ENCODE data around the gene IL4I1. TPM values are rescaled to one million over a fixed set of nuclear protein-coding genes. Genes with fewer than 3 reads are reported as not detected.

Gene IL4I1
- total RNA-seq, 1 donor: 0.81 TPM

DNA sequence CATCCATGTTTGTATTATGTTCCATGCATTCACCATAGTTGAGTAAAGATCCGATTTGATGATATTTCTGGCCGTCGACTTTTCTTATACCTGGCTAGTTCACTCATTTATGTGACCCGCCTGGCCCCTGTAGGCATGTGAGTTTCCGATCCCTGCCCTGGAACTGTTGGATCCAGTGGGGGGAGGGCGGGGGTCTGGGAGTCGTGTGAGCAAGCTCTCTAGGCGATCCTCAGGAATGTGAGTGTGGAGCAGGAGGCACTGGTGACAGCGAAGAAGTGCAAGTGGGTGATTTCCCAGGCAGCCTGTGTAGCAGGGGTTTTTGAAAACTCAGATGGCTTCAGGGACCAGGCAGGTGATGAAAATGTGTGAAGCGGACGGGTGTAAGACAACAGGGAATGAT is 56.4 kb downstream of the IL4I1 start:
- DNase-seq (ENCODE audit: low read depth in 2 of 3, low spot score in 2 of 3): no peak

- no peak for DNase-seq (ENCODE audit: low read depth in 2 of 3, low spot score in 2 of 3)
Observed at GRCh38 chr19:49839713-49840112, 57.0 kb downstream of the IL4I1 start.

Small RNAs within 50 kb of the gene (small RNA-seq; reads per million reads assigned to genes)
- gene MIR4749: 0.41 reads per million

Other genes starting within 250 kb of the IL4I1 start
- gene IRF3, start 231.0 kb downstream of the IL4I1 start, total RNA-seq: 86.7 TPM
- gene BCL2L12, start 231.0 kb downstream of the IL4I1 start, total RNA-seq: 8.1 TPM
- gene PRMT1, start 219.6 kb downstream of the IL4I1 start, total RNA-seq: 455 TPM
- gene ADM5, start 207.3 kb downstream of the IL4I1 start, total RNA-seq: 1.9 TPM
- 0.54 TPM for gene CPT1C, start 205.8 kb downstream of the IL4I1 start, total RNA-seq
- 1.1 TPM for gene TSKS, start 133.6 kb downstream of the IL4I1 start, total RNA-seq
- 67.9 TPM for gene AP2A1, start 129.9 kb downstream of the IL4I1 start, total RNA-seq
- gene FUZ, start 83.6 kb downstream of the IL4I1 start, total RNA-seq: 40.1 TPM
- 50.9 TPM for gene MED25, start 78.6 kb downstream of the IL4I1 start, total RNA-seq
- gene PTOV1, start 45.7 kb downstream of the IL4I1 start, total RNA-seq: 109 TPM
- 77.6 TPM for gene PNKP, start 29.3 kb downstream of the IL4I1 start, total RNA-seq
- gene AKT1S1, start 19.5 kb downstream of the IL4I1 start, total RNA-seq: 10.0 TPM
- gene TBC1D17, start 19.2 kb downstream of the IL4I1 start, total RNA-seq: 7.8 TPM
- 8.1 TPM for gene ATF5, start 32.3 kb upstream of the IL4I1 start, total RNA-seq
- gene NUP62, start 32.6 kb upstream of the IL4I1 start, total RNA-seq: 70.3 TPM
- under 0.01 TPM for gene SIGLEC11, start 64.3 kb upstream of the IL4I1 start, total RNA-seq
- gene VRK3, start 128.5 kb upstream of the IL4I1 start, total RNA-seq: 50.4 TPM
- gene ZNF473, start 129.1 kb upstream of the IL4I1 start, total RNA-seq: 8.6 TPM